GM18951 (cell line): ENCODE data around the gene OPTN.

ENCODE experiments used
- POLR2A ChIP-seq: IDR thresholded peaks from 4 replicates; pipeline ENCODE4 v1.6.1; 2011; ENCODE audit warnings: mild to moderate bottlenecking; ENCODE audit not compliant: insufficient read length, insufficient read depth; ENCODE audit errors: extremely low read depth
- in situ Hi-C: fragments of 300-500 bp; cut with MboI; formaldehyde crosslinking; loops from one replicate; pipeline ENCODE4 v1.12.0; 2022; ENCODE audit warnings: low sequenced_read_pairs, mixed read lengths, inconsistent platforms; ENCODE audit not compliant: unreplicated experiment

OPTN gene

DNA sequence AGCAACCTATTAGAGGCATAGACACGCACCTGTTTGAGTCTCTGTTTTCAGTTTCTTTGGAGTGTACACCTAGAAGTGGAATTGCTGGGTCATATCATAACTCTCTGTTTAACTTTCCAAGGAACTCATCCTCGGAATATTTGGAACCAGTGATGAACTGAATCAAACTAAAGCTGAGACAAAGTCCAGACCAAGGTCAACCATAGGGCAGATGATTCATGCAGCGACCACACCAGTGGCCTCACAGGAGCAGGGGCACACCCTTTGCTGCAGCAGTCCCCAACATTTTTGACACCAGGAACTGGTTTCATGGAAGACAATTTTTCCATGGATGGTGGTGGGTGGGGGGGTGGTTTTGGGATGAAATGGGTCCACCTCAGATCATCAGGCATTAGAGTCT, 4.9 kb upstream of the OPTN start:
- TF ChIP-seq POLR2A = no peak
- in situ Hi-C loops = no loop called here

DNA sequence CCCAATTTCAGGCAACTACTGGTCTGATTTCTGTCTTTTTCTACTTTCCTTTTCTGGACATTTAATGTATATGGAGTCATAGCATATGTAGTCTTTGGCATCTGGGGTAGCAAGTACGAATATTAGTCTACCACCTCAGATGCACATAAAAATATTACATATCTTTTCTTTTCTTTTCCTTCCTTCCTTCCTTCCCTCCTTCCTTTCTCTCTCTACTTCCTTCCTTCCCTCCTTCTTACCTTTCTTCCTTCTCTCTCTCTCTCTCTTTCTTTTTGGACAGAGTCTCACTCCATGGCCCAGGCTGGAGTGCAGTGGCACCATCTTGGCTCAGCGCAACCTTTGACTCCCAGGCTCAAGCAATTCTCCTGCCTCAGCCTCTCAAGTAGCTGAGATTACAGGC, 4.0 kb upstream of the OPTN start:
- in situ Hi-C loops = no loop called here
- TF ChIP-seq POLR2A = no peak

DNA sequence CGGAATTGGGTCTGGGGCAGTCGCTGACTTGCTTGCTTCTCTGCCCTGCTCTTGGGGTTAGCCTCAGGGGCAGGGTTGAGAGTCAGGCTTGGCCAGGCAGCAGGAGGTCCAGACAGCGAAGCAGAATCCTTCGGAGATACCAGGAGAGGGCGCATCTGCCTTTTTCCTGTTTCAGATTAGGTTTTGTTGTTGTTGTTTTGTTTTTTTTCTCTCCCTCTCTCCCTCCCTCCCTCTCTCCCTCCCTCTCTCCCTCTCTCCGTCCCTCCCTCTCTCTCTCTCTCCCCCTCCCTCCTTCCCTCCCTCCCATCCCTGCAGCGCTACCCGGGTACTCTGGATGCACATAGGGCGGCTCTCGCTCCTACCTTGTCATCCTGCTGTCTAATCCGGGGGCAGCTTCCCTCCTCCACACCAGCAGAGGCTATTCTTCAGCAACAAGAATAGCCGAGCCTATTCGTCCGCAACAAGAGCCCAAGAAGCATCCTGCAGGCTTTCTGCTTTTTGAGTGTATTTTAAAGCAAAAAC, 758 bp upstream of the OPTN start:
- no peak for TF ChIP-seq POLR2A
- in situ Hi-C loops = no loop called here

DNA sequence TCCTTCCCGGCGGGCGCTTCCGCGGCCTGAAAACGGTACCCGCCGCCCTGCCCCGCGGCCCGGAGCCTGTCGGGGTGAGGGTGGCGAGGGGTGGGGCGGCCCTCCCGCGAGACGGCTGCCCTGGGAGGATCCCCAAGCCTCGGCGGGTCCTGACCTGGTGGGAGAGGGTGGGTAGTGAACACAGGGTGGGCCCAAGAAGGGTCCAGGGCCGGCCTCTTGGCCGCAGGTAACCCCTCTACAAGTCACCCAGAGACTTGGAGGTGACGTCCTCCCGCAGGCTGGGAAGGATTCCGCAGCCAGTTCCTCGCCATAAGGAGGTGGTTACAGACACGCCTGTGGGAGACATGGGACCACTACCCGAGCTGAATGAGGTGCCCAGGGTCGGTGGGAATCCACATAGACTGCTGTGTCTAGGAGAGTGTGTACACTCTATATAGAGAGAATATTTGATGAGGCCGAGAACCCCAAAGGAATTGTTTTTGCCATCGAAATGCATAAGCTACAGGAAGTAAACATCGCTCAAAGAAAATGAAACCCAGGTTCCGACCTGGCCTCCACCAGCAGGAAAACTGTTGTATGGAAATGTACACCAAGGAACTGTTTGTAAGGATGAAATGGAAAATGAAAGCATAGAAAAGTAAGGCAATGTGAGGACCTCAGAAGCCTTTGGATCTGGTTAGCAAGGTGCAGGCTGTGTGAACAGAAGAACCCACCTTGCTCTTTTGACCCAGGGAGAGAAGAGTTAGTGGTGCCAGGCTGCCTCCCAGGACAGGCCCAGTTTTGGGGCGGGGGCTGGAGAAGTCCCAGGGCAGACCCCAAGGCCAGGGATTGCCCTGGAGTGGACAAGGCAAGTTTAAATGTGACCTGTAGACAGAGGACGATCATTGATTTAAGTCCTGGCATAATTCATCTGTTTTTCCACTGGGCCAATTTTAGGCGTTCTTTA, 659 bp downstream of the OPTN start:
- in situ Hi-C loops = no loop called here
- TF ChIP-seq POLR2A = no peak

DNA sequence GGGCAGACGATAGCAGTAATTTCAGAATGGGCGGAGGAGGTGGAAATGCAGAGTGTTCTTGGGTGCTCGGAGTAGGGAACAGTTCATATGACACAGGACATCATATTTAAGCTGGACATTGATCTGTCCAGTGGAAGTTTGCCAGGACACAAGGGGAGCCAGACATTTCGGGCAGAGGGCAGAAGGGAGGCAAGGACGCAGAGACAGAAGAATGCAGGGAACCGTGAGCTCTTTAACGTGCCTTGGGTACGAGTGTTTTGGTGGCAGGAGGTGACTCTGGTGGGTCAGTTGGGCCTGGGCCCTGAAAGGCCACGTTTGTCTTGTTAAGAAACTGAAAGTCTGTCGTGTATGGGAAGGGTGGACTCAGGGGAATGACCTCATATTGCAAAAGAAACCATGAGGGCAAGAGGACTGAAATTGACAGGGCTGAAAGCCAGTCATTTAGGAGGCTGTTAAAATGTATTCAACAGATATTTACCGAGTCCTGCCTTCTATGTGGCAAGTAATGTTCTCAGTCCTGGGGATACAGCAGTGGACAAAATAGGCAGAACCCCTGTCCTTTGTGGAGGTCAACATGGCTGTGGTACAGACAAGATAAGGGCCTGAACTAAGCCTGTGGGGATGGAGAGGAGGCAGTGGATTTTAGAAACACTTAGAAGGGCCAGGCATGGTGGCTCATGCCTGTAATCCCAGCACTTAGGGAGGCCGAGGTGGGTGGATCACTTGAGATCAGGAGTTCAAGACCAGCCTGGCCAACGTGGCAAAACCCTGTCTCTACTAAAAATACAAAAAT, 2.2 kb downstream of the OPTN start:
- in situ Hi-C loops = no loop called here
- TF ChIP-seq POLR2A = no peak

DNA sequence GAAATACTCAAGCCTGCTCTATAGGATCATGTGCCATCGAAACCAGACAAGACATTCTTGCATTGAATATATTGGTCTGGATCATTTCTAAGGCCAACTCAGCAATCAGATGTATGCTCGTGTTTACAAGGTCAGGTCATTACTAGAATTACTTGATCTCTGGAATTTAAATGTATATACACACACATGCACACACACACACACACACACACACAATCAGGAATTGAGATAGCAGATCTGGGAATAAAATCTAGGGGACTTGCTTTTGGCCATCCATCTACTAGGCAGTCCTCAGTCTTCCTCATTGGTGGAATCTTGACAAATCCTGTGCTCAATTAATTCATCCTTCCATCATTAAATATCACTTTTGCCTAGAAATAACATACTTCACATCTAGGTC, 3.6 kb downstream of the OPTN start:
- no peak for TF ChIP-seq POLR2A
- in situ Hi-C loops = no loop called here

DNA sequence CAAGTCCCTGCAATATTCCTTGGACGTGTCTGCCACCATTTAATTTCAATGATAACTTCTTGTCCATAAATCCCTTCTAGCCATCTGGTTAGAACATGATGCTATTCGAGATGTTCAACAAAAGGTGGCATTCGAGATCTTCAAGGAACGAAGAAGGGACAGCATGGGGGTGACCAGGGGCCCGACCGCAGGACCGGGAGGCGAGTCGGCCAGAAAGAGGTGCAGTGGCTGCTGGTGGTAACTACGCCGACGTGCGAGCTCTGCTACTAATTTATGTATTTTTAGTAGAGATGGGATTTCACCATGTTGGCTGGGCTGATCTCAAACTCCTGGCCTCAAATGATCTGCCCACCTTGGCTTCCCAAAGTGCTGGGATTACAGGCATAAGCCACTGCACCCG, 4.7 kb downstream of the OPTN start:
- no peak for TF ChIP-seq POLR2A
- in situ Hi-C loops = no loop called here

DNA sequence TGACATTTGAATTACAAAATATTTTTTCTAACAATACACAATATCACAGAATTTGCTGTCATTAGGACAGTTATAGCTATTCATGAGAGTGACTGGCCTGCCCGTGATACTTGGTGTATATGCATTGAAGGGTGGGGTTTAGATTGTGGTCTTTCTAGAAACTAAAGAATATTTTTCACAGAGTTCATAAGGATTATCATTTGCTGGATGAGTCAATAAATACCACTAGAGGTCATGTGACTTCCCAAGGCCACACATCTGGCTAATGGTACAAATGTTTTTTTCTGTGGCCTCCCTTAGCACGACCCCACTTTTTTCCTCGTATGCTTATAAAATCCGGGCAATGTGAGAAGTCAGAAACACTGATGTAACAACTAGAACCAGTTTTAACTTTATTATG, 5.2 kb downstream of the OPTN start:
- no peak for TF ChIP-seq POLR2A
- in situ Hi-C loops = no loop called here

DNA sequence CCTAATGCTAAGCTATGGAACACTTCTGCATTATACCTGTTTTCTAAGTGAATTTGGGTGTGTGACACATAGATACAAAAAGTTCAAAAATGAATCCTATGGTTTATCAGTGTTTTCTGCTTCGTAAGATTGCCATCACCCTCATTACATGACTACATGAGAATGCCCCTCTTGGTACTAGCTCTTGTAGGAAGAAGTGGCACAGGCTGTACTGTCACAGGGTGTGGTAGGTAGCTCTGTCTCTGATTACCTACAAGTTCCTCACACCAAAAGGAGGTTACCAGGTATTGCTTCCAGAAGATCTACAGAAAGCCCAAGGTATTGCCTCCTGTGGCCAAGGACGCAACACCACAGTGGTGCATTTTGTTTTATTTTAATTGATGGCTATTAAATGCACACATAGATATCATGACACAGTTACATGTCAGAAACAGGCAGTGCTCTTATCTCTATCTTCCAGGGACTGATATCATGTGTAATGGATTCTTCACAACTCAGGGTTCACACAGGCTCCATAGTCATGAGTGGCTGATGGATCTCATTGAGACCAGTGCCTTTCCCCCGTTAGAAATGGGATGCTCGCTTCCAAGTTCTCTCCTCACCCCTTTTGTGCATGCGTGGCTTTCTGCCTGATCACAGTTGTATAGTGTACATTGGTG, 6.6 kb downstream of the OPTN start:
- no peak for TF ChIP-seq POLR2A
- in situ Hi-C loops = no loop called here

DNA sequence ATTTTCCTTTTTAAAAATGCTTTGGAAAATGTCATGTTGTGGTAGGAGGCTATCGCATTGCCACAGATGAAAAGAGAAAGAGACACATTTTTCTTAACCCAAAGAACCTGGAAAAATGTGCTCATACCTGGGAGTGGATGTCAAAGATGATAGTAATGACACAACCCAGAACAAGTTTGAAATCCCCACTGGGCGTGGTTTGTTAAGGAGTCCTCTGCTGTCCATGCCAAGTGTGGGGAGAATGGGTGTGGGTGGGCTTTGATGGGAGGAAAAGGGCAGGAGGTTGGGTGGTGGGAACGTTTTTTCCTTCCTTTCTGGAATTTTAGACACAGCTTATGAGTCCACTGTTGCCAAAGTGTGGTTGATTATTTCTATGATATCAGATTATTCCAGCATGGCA, 10.9 kb downstream of the OPTN start:
- in situ Hi-C loops = no loop called here
- TF ChIP-seq POLR2A = no peak

DNA sequence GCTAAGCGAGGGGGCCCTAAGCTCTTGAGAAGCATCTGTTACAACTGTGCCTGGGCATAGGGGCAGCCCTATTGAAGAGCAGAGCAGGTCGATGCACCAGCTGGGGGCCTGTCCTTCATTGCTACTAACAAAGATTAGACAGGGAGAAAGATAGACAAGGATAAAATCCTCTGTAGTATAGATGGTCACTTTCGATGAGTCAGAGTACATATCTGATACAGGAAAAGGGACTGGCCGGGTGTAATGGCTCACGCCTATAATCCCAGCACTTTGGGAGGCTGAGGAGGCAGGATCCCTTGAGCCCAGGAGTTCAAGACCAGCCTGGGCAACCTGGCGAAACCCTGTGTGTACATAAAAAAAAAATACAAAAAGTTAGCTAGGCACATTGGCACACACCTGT, 13.6 kb downstream of the OPTN start:
- in situ Hi-C loops = no loop called here
- no peak for TF ChIP-seq POLR2A

DNA sequence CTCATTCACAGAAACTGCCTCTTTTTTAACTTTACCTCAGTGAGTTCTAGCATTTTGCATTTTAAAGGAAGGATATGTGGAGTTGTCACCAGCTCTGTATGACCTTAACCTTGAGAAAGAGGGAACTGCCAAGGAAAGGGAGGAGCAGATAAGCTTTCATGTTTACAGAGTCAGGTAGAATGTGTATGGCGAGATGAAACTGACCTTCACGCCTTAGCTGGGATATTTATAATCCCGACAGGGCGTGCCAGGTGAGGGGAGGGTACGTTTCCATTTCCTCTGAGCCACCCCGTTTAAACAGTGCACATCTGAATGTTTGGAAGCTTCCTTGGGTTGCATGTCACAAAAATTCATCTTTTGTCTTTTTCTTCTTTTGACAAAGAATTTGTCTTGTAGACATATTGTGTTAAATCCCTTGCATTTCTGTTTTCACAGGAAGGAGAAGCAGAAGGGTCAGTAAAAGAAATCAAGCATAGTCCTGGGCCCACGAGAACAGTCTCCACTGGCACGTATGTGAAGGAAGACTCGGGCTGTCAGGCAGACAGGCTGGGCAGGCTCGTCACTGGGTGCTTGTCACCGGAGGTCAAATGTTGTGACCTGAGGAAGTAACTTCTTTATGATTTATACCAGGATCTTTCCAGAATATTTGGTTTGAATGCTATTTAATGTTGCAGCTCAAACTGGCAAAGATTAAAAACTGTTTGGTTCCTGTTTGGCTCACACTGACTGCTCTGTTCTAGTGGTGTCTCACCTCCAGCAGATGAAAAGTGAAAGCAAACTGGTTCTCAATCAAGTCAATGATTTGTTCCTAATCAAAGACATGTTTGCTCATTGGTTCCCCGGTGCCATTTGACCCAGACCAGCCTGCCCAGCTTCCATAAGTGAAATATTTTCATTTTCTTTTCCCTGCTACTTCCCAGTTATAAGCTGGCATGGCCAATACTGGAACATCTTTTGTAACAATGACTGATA, 16.2 kb downstream of the OPTN start:
- in situ Hi-C loops = no loop called here
- TF ChIP-seq POLR2A = no peak
